GM19238 (cell line): Measurements from ENCODE around the gene NUP88.

Source experiments
- DNase-seq: peaks from one replicate; pipeline ENCODE4 v3.0.0; 2011; ENCODE audit warnings: low spot score; ENCODE audit not compliant: insufficient read length

Gene NUP88

DNA sequence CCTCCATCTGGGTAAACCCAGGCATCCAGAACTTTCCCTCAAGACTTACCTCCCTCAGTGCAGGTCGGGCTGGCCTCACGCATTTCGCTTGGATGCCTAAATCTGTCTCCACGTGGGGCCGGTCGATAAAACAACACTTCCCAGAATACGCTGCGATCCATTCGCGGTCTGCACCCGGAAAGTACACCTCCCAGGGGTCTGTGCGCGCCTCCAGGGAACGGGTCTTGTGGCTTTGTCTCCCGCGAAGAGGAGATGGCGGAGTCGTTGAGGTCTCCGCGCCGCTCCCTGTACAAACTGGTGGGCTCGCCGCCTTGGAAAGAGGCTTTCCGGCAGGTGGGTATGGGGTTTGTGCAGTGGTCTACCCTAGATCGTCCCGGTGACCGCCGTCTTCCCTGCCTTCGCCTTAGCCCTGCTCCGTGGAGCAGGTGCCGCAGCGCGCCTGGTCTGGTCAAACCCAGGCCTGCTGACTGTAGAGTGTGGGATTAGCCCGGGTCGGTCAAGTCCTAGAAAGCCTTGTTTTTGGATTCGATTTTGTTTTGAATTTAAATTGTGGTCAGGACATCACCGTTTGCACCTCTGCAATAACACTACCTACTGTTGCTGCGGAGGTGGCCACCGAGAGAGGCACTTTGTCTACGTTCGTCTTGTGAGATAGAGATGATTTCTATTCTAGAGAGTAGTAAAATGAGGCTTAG lies 644 bp upstream of the NUP88 start, which contains the start of gene RPAIN:
Gene RPAIN (plus strand): TSS at position 224 of the 695 bp plus-strand sequence. CDS start 29 bp downstream, at position 253.
- DNase-seq, result peak; percentile 73

DNA sequence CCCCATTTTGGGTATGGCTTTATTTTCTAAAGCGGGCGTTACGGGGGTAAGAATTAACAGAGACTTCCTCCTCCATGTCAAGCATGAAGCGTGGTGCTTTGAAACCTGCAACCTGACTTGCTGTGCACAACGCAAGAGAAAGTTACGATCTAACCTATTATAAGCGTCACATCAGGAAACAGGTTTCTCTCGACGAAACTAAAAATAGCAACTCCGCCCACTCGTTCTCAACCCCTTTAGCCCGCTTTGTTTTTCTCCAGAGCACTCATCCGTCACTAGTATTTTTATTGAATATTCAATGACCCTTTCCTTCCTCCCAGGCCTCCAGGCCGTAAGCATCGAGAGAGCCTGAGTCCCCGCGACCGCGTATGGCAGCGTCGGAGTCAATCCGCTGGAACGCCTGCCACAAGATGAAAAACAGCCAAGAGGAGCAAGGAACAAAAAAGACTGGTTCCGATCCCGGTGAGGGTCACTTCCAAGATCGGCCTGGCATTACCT lies 555 bp downstream of the NUP88 start:
- DNase-seq, result peak; percentile 26

DNA sequence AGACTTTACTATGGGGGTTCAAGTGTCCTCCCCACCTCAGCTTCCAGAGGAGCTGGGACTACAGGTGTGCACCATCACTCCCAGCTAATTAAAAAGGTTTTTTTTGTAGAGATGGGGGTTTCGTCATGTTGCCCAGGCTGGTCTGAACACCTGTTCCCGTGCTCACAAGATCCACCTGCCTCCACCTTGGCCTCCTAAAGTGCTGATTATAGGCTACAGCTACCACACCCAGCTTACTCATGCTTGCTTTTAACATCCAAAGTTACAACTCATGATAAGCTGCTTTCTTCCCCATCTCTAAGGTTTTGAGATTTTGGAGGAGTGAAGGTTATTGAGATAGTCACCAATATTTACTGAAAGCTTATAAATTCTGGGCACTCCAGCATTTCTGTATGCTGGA lies 2.6 kb downstream of the NUP88 start:
- no peak for DNase-seq

DNA sequence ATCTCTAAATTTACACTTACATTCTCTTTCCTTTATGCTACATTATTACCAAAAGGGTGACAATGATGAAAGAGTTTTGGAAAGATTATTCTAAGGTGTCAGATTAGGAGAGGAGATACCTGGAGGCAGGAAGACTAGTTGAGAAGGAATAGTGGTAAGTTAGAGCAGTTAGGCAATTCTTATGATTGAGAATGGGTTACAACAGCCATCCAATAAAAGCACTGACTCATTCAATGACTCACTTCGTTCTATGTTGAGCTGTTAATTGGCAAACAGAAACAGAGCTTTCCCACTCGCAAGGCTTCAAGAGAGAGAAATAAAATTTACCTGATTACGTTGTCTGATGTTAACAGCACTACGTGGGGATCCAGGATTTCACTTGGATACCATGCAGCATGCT lies 5.8 kb downstream of the NUP88 start:
- no peak for DNase-seq

DNA sequence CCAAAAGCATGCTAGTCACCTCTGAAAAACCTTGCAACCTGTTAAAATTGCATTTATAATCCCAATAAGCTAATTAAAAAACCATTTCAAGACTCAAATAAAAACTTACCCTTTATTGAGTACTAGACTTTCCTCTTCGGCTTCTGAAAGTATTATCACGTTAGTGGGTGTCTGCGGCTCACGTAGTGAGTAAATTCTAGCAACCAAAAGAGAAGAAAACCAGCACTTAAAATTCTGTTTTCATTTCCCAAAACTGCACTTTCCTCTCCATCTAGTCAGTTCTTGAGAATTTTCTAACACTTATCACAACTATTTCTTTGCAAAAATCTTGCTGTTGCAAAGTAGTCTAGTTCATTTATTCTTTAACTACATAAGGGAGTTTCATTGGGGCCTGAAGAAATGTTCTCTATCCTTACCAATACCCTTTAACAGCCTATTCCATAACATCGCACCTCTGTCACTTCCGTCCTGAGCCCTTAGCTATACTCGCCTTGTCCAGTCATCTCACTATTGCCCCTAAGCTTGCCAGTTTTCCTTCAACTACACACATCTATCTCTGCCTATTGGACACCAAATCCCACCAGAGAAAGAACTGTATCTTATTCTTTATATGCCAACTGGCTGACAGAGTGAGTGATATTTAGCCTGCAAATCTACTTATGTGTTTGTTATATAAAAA lies 8.7 kb downstream of the NUP88 start:
- no peak for DNase-seq

DNA sequence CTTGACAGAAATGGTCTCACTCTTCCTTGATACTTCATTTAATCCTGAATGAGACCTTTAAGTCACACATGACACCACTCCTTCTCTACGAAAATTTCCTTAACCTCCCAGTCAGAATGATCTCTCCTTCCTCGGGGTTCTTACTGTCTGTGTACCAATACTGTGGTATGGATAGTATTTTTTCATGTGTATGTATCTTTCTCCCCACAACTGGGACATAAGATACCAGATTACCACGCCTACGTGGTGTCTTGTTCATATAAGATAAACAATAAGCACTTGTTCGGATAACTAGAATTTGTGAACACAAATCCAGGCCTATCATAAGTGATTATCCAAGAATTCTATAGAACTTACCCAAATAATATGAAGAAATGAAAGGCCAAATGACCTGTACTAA lies 11.3 kb downstream of the NUP88 start:
- no peak for DNase-seq

DNA sequence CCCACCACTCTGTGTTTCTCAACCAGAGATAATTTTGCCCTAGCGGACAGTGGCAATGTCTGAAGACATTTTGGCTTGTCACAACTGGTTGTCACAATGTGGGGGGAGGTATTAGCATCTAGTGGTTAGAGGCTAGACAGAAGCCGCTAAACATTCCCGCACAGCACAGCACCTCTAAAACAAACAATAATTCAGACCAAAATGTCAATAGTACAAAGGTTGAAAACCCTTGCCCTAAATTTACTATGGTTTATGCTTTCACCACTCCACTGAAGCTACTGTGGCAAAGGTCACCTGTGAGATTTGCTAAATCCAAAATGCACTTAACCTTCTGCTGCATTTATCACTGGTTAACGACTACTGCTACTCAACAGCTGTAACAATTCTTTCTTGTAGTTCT lies 14.1 kb downstream of the NUP88 start:
- no peak for DNase-seq

DNA sequence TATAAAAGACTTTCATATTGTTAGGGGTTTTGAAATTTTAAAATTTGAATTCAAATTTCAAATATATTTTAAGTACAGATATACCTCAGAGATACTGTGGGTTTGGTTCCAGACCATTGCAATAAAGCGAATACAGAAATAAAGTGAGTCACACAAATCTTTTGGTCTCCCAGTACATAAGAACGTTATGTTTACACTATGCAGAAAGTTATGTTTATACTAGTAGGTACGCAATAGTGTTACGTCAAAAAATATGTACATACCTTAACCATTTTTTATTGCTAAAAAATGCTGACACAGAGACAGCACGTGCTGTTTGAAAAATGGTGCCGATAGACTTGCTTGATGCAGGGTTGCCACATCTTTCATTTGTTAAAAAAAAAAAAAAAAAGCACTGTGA lies 19.7 kb downstream of the NUP88 start:
- DNase-seq, result no peak

DNA sequence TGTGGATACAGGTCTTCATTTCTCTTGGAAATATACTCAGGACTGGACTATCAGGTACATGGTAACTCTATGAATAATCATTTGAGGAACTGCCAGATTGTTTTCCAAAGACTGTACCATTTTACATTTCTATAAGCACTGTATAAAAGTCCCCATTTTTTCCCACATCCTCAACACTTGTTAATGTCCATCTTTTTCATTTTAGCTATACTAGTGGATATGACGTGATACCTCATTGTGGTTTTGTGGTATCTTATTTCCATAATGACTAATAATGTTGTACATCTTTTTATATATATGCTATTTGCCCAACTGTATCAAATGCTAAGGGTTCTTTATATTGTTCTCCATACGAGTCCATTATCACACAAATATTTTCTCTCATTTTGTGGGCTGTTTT lies 22.9 kb downstream of the NUP88 start:
- DNase-seq, result no peak

DNA sequence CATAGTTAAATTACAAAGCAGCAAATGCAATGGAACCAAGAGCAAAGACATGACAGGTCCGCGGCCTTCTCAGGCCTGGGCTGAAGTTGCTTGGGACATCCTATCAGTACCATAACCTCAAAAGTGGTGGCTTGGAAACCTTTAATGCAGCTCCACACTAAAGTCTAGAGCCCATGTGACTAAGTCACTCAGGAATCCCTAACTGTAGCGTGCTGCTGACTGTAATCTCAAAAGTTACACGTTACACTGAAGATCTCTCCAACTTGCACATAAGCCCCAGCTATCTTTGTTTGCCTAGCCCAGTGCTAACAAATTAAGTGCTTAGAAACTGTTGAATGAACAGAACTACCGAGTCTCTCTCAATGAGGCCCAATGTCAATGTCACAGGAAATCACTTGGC lies 27.8 kb downstream of the NUP88 start:
- no peak for DNase-seq

DNA sequence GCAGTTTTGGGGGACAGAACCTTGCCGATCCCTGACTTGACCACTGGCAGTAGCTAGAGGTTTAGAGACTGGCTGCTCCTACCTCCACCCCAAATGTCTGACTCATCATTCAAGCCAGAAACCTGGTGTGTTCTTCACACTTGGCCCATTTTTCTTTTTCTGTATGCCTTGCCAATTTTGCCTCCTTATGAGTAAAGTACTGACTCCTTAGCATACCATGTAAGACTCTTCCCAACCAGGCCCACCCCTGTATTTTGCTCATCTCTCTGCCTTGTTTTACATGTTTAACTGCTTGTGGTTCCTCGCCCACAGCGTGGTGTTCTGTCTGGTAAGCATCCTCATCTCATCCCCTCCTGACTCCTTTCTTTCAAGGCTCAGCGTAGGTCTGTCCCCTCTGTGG lies 37.9 kb downstream of the NUP88 start:
- DNase-seq, result no peak

DNA sequence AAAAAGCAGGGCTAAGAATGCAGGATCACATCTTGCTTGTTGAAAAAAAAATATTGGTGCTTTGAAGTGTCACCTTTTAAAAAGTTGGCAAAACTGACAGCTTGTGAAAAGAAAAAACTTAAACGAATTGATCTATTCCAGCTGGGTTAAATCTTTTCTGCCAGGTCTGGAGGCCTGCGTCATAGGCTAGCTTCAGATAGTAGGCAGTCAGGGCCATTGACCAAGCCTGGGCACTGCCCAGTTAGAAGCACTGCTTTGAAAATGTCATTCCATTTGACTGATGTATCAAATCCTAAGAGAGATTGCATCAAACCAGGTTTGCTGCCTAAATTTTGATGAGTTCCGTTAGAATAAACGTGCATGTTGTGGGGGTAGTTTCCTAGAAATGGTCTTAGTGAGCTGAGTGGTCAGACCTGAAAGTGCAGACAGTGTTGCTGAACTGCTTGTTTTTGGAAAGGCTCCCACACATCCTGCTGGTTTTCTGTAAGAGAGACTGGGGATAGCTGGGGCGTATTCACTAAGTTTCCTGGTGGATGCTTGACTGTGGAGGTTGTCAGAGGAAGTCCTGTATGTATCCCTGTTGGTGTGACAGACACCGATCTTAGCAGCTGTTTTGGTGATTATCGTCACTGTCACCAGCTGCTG lies 38.8 kb downstream of the NUP88 start:
- DNase-seq, result no peak

DNA sequence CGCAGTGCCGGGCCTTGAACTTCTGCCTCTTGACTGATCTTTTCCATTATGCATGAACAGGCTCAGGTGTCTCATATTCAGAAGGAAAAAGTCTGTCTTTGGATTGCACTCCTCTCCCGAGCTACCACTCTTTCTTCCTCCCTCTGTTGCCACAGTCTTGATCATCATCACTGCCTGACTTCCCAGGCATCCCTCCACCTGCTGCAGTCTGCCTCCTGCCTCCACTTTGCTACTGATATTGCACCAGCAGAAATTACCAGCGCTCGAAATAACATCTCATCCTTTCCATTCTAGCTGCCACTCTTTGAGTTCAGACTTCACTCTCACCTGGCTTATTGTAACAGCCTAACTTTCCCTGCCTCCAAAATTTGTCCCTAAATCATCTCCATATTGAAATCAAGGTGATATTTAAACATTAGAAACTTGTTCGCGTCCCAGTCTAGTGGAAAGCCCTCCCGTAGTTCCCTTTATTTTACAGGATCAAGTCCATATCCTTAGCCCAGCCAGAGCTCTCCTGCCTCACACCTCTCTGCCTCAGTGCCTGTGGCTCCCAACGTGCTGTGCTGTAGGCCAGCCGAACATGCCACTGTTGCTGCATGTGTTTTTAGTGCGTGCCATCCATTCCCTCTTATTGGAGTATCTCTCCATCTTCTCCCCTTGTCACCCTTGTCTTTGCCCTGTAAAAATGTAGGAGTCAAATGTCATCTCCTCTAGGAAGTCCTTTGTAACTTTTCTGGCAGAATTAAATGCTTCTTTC lies 39.9 kb downstream of the NUP88 start:
- DNase-seq, result no peak

DNA sequence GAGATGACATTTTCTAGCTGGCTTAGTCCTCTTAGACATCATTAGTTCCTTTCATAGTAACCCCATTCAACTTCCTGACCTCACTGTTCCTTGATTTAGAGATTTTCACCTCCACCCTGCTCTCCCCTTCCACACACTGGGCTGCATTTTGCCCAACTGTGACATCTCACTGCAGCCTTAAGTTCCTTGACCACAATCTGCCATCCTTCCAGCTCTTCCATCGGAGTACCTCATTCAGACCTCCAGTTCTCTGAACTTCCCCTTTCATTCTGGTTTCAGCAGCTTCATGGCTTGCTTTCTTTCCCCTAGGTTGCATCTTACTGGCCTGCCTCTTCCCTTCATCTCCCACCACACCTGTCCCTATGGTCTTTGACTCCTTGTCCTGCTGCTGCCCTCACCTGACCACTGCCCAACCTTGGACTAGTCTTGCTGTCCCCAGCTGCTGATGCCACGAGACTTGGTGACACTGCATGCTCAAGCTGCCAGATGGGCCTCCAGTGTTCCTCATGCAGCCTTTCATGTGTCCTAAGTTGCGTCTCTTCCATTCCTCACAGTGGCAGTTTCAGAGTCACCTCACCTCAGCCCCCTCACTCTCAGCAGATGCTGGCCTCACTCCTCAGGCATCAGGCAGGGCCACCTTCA lies 40.8 kb downstream of the NUP88 start:
- no peak for DNase-seq

DNA sequence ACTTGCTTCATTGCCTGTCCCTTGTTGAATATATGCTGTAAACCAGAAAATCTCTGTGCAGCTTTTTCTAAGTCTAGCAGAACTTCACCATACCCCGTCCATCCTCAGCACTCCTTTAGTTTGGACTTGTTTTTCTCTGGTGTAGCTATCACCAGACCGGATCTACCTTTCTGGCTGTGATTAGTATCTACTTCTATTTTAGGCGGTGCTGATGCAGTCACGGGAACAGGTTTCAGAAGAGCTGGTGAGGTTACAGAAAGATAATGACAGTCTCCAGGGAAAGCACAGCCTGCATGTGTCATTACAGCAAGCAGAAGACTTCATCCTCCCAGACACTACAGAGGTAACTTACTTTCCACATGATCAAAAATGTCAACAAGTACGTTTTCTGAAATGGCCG lies 46.4 kb downstream of the NUP88 start:
- no peak for DNase-seq

DNA sequence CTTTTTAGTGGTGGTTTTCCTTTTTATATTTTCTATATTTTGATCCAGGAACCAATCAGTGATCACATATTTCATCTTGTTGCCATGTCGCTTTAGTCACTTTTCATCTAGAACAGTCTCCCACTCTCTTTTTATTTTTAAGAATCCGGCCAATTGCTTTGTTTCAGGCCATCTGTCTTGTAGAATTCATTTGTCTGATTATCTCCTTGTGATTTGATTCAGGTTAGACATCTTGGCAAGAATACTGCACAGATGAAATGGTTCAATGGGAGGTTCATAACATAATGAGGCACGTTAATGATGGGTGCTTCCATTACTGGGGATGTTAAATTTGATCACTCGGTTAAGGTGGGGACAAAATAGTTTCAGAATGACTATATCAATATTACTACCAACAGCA lies 49.1 kb downstream of the NUP88 start:
- no peak for DNase-seq

DNA sequence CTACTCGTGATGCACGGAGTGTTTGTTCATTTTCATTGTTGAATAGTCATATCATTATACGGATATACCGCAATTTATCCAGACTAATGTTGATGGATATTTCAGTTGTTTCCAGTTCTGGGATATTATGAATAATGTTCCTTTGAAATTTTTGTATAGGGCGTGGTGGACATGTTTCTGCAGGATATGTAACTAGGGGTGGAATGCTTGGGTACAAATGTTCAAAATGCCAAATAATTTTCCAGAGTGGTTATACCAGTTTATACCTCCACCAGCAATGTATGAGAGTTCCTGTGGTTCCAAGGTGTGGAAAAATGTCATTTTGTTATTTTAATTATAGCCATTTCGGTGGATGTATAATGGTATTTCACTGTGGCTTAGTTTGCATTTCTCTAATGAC lies 53.6 kb downstream of the NUP88 start:
- no peak for DNase-seq

DNA sequence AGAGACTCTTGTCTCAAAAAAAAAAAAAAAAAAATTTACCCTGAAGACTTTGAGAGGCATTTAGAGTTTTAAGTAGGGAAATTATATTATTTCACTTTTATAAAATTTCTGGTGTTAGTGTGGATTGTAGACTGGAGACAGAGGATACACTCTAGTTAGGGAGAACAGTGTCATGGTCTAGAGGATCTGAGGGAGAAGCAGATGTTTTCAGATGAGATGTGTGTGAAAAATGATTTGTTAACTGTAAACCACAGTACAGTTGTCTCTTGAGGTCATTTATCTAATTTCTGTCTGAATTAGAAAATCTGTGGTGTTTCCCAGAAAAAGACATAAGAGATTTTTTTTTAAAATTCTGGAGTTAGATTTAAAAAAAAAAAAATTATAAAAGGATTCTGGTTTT lies 54.8 kb downstream of the NUP88 start:
- DNase-seq, result no peak

DNA sequence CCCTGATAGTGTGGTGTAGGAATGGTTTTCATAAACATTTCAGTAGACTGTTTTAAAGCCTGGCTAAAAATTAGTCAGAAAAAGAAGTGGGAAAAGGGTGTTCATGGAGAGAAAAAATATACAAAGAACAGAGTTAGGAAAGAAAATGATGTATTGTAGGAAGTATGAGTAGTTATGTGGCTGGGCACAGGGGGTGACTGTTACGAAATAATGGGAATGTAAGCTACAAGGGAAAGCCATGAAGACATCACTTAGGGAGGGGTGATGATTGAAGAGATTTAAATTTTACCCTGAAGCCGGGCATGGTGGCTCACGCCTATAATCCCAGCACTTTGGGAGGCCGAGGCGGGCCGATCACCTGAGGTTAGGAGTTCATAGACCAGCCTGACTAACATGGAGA lies 55.3 kb downstream of the NUP88 start:
- DNase-seq, result no peak

DNA sequence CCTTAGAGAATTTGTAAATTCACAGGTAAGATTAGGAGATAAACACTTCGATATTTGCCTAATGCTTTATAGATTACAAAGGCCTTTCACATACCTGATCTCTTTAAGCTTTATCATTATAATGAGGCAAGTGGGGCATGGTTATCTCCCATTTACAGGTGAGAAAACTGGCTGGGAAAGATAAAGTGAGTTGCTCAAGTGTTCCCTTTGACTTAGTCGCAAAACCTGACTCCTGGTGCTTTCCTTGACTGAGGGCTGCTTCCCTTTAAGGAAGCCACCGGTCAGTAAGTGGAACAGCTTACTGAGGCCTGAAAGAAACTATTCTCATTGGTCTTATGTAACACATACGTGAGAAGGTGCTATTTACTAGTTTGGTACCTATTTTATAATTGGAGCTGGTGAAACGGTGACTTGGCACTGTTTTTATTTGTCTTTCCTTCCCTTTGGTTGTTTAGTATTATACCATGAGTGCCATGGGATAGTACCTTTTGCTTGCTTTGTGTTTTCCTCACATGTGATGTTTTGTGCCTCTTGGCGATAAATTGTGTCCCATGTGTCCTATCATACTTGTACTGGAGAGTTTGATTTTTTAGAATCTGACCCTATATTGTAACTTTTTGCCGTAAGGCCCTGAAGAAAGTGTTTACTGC lies 57.2 kb downstream of the NUP88 start:
- DNase-seq, result no peak

DNA sequence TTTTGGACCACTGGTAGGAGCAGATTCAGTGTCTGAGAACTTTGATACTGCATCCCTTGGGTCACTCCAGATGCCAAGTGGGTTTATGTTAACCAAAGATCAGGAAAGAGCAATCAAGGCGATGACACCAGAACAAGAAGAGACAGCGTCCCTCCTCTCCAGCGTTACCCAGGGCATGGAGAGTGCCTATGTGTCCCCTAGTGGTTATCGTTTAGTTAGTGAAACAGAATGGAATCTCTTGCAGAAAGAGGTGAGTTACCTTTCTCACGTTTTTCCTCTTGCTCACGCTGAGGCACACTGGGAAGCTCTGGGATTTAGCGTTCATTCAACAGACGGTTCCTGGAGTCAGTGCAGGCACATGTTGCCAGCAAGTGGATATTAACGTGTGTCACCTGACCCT lies 58.0 kb downstream of the NUP88 start:
- no peak for DNase-seq
